Caco-2 (cell line): Measurements from ENCODE around the gene SPAG17. TPM values are rescaled to one million over a fixed set of nuclear protein-coding genes. Genes with fewer than 3 reads are reported as not detected.

ENCODE experiments used
- BruUV-seq: library from RNA; stranded (reverse); fragments of 400-500 nt; replicated peaks from 2 replicates; lab custom pipeline; 2021; lab: Mats Ljungman, UMichigan
- CTCF ChIA-PET: fragments of 300-600 bp; sonication (Branson Sonifier 250); formaldehyde crosslinking; loops from one replicate; lab custom pipeline; 2022; ENCODE audit warnings: antibody characterized with exemption; lab: Charles Lee
- POLR2A ChIA-PET: fragments of 300-600 bp; sonication (Branson Sonifier 250); formaldehyde crosslinking; loops from one replicate; lab custom pipeline; 2022; ENCODE audit warnings: antibody characterized with exemption; lab: Charles Lee
- DNase-seq, 2 experiments: peaks; one replicate each; pipeline versions ENCODE4 v3.0.0 to v3.0.0-alpha.2; 2020 to 2022
- H3K27me3 ChIP-seq: replicated peaks from 2 replicates; pipeline ENCODE4 v1.6.0; 2011; ENCODE audit warnings: low read length; ENCODE audit not compliant: control insufficient read depth, insufficient read depth
- H3K36me3 ChIP-seq: 2 replicates; pipeline ENCODE4 v1.5.1; 2011; ENCODE audit warnings: low read length; ENCODE audit not compliant: control insufficient read depth, insufficient read depth
- H3K4me1 ChIP-seq: fragments of 250-450 bp; sonication (Bioruptor Pico); 2 replicates; pipeline ENCODE4 v1.5.1; 2020; ENCODE audit warnings: mild to moderate bottlenecking
- H3K4me3 ChIP-seq: 2 replicates; pipeline ENCODE4 v1.5.1; 2011; ENCODE audit warnings: low read depth, mild to moderate bottlenecking, control low read depth, low read length
- H3K9me3 ChIP-seq: fragments of 250-450 bp; sonication (Bioruptor Pico); 2 replicates; pipeline ENCODE4 v1.5.1; 2020; ENCODE audit warnings: mild to moderate bottlenecking, moderate library complexity
- H3K27ac Mint-ChIP-seq: one replicate; pipeline ENCODE4 v1.8.0; 2022; ENCODE audit warnings: mixed read lengths; ENCODE audit not compliant: unreplicated experiment
- H3K27me3 Mint-ChIP-seq: one replicate; pipeline ENCODE4 v1.8.0; 2022; ENCODE audit warnings: mixed read lengths; ENCODE audit not compliant: insufficient read depth, unreplicated experiment
- H3K36me3 Mint-ChIP-seq: one replicate; pipeline ENCODE4 v1.8.0; 2022; ENCODE audit warnings: mild to moderate bottlenecking, mixed read lengths; ENCODE audit not compliant: insufficient read depth, unreplicated experiment
- H3K4me1 Mint-ChIP-seq: one replicate; pipeline ENCODE4 v1.8.0; 2022; ENCODE audit warnings: low read depth, mixed read lengths; ENCODE audit not compliant: unreplicated experiment
- H3K4me3 Mint-ChIP-seq: one replicate; pipeline ENCODE4 v1.8.0; 2022; ENCODE audit warnings: mild to moderate bottlenecking, moderate library complexity, mixed read lengths; ENCODE audit not compliant: unreplicated experiment
- H3K9me3 Mint-ChIP-seq: one replicate; pipeline ENCODE4 v1.8.0; 2022; ENCODE audit warnings: mixed read lengths; ENCODE audit not compliant: unreplicated experiment
- intact Hi-C: fragments of 100-400 bp; cut with micrococcal nuclease; formaldehyde crosslinking; loops from one replicate; pipeline ENCODE4 v1.10.0; 2022; ENCODE audit not compliant: unreplicated experiment
- total RNA-seq: library from RNA; stranded (reverse); gene quantifications from 2 replicates; pipeline ENCODE4 v1.2.3, GENCODE V29; 2022
- TF ChIP-seq, protein P1 (sequence below), 2 experiments: fragments of 200-600 bp in 1 of 2; IDR thresholded peaks; 1 replicate in 1 of 2; 2 replicates in 1 of 2; pipeline versions ENCODE4 v1.5.1 to v1.8.0; 2011 to 2022; ENCODE audit warnings: antibody characterized with exemption in 1 of 2, control low read depth in 1 of 2, inconsistent platforms in 1 of 2, low read depth in 1 of 2, low read length in 1 of 2, mild to moderate bottlenecking in 1 of 2, moderate library complexity in 1 of 2; ENCODE audit not compliant: insufficient read depth in 1 of 2, severe bottlenecking in 1 of 2, unreplicated experiment in 1 of 2

SPAG17 gene
- total RNA-seq, 1 experiment from 2014 or later, result not detected

DNA sequence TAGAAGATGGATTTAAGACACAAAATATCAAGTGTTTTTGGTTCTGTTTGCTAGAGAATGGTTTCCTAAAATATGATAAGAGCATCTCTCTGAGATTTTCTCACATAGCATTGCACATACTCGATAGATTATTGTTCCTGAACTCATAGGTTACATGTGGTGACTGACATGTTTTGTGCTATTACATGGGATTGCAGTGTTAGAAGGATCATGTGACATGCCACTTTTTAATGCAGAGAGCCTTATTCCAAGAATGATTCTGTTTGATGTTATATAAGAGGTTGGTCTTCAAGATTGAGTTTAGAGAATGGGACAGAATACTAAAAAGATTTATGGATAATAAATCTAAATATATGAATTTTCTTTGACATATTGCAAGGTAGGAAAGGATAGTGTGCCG lies 34.4 kb upstream of the SPAG17 start:
- H3K27me3 ChIP-seq, result no peaks in the 10 kb centered on the region
- no peaks in the 10 kb centered on the region for H3K9me3 Mint-ChIP-seq
- no peak overlapping the region for H3K4me3 ChIP-seq
- ChIA-PET POLR2A (no interaction called here), CTCF (no interaction called here)
- H3K4me1 Mint-ChIP-seq, result no peaks in the 10 kb centered on the region
- BruUV-seq, result no TSS peak
- H3K4me3 Mint-ChIP-seq, result no peak overlapping the region
- H3K9me3 ChIP-seq, result no peaks in the 10 kb centered on the region
- H3K36me3 ChIP-seq, result no peaks in the 10 kb centered on the region
- TF ChIP-seq, protein P1, sequence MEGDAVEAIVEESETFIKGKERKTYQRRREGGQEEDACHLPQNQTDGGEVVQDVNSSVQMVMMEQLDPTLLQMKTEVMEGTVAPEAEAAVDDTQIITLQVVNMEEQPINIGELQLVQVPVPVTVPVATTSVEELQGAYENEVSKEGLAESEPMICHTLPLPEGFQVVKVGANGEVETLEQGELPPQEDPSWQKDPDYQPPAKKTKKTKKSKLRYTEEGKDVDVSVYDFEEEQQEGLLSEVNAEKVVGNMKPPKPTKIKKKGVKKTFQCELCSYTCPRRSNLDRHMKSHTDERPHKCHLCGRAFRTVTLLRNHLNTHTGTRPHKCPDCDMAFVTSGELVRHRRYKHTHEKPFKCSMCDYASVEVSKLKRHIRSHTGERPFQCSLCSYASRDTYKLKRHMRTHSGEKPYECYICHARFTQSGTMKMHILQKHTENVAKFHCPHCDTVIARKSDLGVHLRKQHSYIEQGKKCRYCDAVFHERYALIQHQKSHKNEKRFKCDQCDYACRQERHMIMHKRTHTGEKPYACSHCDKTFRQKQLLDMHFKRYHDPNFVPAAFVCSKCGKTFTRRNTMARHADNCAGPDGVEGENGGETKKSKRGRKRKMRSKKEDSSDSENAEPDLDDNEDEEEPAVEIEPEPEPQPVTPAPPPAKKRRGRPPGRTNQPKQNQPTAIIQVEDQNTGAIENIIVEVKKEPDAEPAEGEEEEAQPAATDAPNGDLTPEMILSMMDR (IDR thresholded peaks at IDR 0.05; ENCODE audit: insufficient read depth in 1 of 2, low read depth in 1 of 2, low read length in 1 of 2, severe bottlenecking in 1 of 2, unreplicated experiment in 1 of 2), result no peak
- no peak for DNase-seq
- peaks cover 8% of the 10 kb centered on the region for H3K27me3 Mint-ChIP-seq
- no peak overlapping the region for H3K27ac Mint-ChIP-seq
- H3K36me3 Mint-ChIP-seq, result no peaks in the 10 kb centered on the region
- no peaks in the 10 kb centered on the region for H3K4me1 ChIP-seq
- intact Hi-C loops, result no loop called here

GRCh38 chr1:118217141-118217838 lies 32.3 kb upstream of the SPAG17 start:
- H3K36me3 Mint-ChIP-seq, result no peaks in the 10 kb centered on the region
- no peaks in the 10 kb centered on the region for H3K36me3 ChIP-seq
- no peaks in the 10 kb centered on the region for H3K9me3 ChIP-seq
- TF ChIP-seq, protein P1 (IDR thresholded peaks at IDR 0.05; ENCODE audit: insufficient read depth in 1 of 2, low read depth in 1 of 2, low read length in 1 of 2, severe bottlenecking in 1 of 2, unreplicated experiment in 1 of 2), result no peak
- no peaks in the 10 kb centered on the region for H3K9me3 Mint-ChIP-seq
- no peaks in the 10 kb centered on the region for H3K4me1 Mint-ChIP-seq
- no peaks in the 10 kb centered on the region for H3K4me1 ChIP-seq
- intact Hi-C loops, result no loop called here
- H3K4me3 ChIP-seq, result no peak overlapping the region
- no peaks in the 10 kb centered on the region for H3K27me3 ChIP-seq
- ChIA-PET CTCF (no interaction called here), POLR2A (no interaction called here)
- no peak overlapping the region for H3K4me3 Mint-ChIP-seq
- peaks cover 8% of the 10 kb centered on the region for H3K27me3 Mint-ChIP-seq
- BruUV-seq, result no TSS peak
- H3K27ac Mint-ChIP-seq, result no peak overlapping the region
- no peak for DNase-seq

GRCh38 chr1:118214866-118215265 lies 29.8 kb upstream of the SPAG17 start:
- intact Hi-C loops, result no loop called here
- Histone ChIP-seq H3K36me3 (no peaks in the 10 kb centered on the region), H3K9me3 (no peaks in the 10 kb centered on the region), H3K27me3 (no peaks in the 10 kb centered on the region), H3K4me3 (no peak overlapping the region), H3K4me1 (no peaks in the 10 kb centered on the region)
- no peak overlapping the region for H3K4me3 Mint-ChIP-seq
- H3K36me3 Mint-ChIP-seq, result no peaks in the 10 kb centered on the region
- no peaks in the 10 kb centered on the region for H3K9me3 Mint-ChIP-seq
- H3K27ac Mint-ChIP-seq, result no peak overlapping the region
- H3K27me3 Mint-ChIP-seq, result peaks cover 8% of the 10 kb centered on the region
- DNase-seq, result no peak
- BruUV-seq, result no TSS peak
- ChIA-PET POLR2A (no interaction called here), CTCF (no interaction called here)
- TF ChIP-seq, protein P1 (IDR thresholded peaks at IDR 0.05; ENCODE audit: insufficient read depth in 1 of 2, low read depth in 1 of 2, low read length in 1 of 2, severe bottlenecking in 1 of 2, unreplicated experiment in 1 of 2), result no peak
- no peaks in the 10 kb centered on the region for H3K4me1 Mint-ChIP-seq
